SJSA1 (cell line): ENCODE data around the gene SOX10. TPM values are rescaled to one million over a fixed set of nuclear protein-coding genes. Genes with fewer than 3 reads are reported as not detected.

Source experiments
- DNase-seq, 2 experiments: peaks; one replicate each; pipeline ENCODE4 v3.0.0-alpha.2; 2015 to 2020; ENCODE audit warnings: low spot score in 2 of 2, low read depth in 1 of 2
- H3K27ac ChIP-seq: fragments of 250-450 bp; sonication (Bioruptor Pico); 2 replicates; pipeline ENCODE4 v1.5.1; 2020; ENCODE audit warnings: mild to moderate bottlenecking, moderate library complexity
- H3K27me3 ChIP-seq: fragments of 250-450 bp; sonication (Bioruptor Pico); replicated peaks from 2 replicates; pipeline ENCODE4 v1.5.1; 2020; ENCODE audit warnings: mild to moderate bottlenecking, moderate library complexity
- H3K36me3 ChIP-seq: fragments of 250-450 bp; sonication (Bioruptor Pico); 2 replicates; pipeline ENCODE4 v1.5.1; 2020; ENCODE audit warnings: mild to moderate bottlenecking
- H3K4me1 ChIP-seq: fragments of 250-450 bp; sonication (Bioruptor Pico); replicated peaks from 2 replicates; pipeline ENCODE4 v1.6.1; 2021; ENCODE audit warnings: mild to moderate bottlenecking
- H3K4me3 ChIP-seq: fragments of 250-450 bp; sonication (Bioruptor Pico); 2 replicates; pipeline ENCODE4 v1.5.1; 2020; ENCODE audit warnings: mild to moderate bottlenecking
- H3K9me3 ChIP-seq: fragments of 250-450 bp; sonication (Bioruptor Pico); replicated peaks from 2 replicates; pipeline ENCODE4 v1.5.1; 2020; ENCODE audit warnings: mild to moderate bottlenecking
- total RNA-seq: library from RNA; depleted of rRNA; stranded (reverse); fragments of >200 nt; shearing (Covaris generic); gene quantifications from 2 replicates; pipeline ENCODE4 v1.2.3, GENCODE V29; 2014; rRNA removed

Gene SOX10
- total RNA-seq, 1 experiment from 2014 or later = not detected

DNA sequence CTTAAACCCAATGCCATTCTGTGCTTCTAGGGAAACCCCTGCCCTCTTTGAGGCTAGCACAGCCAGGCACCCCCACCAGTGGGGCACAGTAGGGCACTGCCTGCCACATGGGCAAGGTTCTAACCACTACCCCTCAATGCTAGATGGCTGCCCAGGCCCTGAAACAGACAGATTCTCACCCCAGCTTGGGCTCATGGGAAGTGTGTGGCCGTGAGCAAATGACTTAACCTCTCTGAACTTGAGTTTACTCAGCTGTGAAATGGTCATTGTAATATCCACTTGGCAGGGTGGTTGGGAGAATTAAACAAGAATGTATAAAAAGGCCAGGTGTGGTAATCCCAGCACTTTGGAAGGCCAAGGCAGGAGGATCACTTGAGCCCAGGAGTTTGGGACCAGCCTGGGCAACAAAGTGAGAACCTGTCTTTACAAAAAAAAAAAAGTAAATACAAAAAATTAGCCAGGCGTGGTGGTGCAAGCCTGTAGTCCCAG is 53.4 kb downstream of the SOX10 start:
- H3K9me3 ChIP-seq = no peaks in the 10 kb centered on the region
- no peak overlapping the region for H3K27ac ChIP-seq
- H3K36me3 ChIP-seq = peaks cover 88% of the 10 kb centered on the region
- H3K4me3 ChIP-seq = no peak overlapping the region
- no peak for DNase-seq
- no peaks in the 10 kb centered on the region for H3K27me3 ChIP-seq
- peaks cover 21% of the 10 kb centered on the region for H3K4me1 ChIP-seq

DNA sequence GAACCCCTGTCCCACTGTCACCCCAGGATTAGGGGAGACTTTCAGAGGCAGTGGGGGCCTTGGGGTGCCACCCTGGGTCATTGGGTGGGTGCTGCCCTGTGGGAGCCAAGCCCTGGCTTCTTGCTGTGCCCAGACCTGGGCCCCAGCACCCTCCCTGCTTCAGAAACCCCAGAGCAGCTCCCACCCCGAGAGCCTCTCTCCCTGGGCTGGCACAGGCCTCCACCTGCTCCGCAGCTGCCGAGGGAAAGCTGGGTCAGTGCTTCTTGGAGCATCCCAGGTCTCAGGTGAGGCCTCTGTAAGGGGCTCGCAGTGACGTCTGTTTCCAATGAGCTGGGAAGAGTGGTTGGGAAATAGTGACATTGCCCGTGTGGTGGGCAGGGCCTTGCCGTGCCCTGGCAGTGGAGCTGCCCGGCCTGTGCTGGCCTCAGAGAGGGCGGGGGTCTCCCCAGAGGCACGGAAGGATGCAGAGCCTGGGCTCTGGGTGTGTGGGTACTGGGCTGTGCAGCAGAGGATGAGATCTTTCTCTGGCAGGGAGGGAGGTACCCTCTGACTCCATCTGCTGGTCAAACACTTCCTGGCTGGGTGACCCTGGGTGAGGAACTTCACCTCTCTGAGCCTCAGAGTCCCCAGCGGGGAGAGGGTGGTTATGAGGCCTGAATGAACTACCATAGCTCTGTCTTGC is 53.9 kb downstream of the SOX10 start:
- Histone ChIP-seq H3K9me3 (no peaks in the 10 kb centered on the region), H3K27ac (no peak overlapping the region), H3K4me3 (no peak overlapping the region), H3K36me3 (peaks cover 91% of the 10 kb centered on the region), H3K27me3 (no peaks in the 10 kb centered on the region), H3K4me1 (peaks cover 21% of the 10 kb centered on the region)
- DNase-seq = peak in 1 of 2 experiments; percentile 28

DNA sequence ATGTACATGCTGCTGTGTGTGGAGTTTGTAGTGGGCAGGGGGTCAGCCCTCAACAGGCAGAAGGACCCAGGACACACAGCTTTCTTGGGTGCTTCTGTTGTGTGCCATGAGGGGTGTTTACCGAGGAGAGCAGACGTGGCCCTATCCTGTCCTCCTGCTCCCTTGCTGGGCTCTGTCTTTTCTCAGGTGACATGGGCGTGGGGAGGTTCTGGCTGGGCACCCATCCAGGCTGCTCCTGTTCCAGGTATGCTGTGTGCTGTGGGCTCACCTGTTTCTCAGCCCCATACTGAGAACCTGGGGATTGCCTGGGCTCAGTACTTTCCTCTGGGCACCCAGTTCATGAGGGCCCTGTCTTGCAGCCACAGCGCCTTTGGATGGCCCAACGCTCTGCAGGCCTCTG is 55.0 kb downstream of the SOX10 start:
- H3K4me1 ChIP-seq = peaks cover 21% of the 10 kb centered on the region
- no peaks in the 10 kb centered on the region for H3K9me3 ChIP-seq
- DNase-seq = no peak
- no peak overlapping the region for H3K4me3 ChIP-seq
- no peak overlapping the region for H3K27ac ChIP-seq
- no peaks in the 10 kb centered on the region for H3K27me3 ChIP-seq
- peaks cover 96% of the 10 kb centered on the region for H3K36me3 ChIP-seq

DNA sequence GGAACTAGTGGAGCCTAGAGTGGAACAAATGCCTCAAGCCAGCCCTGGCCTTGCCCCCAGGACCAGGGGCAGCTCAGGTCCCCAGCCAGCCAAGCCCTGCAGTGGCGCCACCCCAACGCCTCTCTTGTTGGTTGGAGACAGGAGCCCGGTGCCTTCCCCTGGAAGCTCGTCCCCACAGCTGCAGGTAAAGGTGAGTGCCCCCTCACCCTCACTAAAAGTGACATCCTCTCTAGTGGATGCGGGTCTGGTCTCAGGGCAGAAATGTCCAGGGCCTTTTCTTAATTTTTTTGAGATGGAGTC is 56.8 kb downstream of the SOX10 start:
- H3K27ac ChIP-seq = no peak overlapping the region
- no peak for DNase-seq
- H3K9me3 ChIP-seq = no peaks in the 10 kb centered on the region
- no peak overlapping the region for H3K4me3 ChIP-seq
- H3K4me1 ChIP-seq = peaks cover 6% of the 10 kb centered on the region
- H3K36me3 ChIP-seq = peaks cover 99% of the 10 kb centered on the region
- no peaks in the 10 kb centered on the region for H3K27me3 ChIP-seq

DNA sequence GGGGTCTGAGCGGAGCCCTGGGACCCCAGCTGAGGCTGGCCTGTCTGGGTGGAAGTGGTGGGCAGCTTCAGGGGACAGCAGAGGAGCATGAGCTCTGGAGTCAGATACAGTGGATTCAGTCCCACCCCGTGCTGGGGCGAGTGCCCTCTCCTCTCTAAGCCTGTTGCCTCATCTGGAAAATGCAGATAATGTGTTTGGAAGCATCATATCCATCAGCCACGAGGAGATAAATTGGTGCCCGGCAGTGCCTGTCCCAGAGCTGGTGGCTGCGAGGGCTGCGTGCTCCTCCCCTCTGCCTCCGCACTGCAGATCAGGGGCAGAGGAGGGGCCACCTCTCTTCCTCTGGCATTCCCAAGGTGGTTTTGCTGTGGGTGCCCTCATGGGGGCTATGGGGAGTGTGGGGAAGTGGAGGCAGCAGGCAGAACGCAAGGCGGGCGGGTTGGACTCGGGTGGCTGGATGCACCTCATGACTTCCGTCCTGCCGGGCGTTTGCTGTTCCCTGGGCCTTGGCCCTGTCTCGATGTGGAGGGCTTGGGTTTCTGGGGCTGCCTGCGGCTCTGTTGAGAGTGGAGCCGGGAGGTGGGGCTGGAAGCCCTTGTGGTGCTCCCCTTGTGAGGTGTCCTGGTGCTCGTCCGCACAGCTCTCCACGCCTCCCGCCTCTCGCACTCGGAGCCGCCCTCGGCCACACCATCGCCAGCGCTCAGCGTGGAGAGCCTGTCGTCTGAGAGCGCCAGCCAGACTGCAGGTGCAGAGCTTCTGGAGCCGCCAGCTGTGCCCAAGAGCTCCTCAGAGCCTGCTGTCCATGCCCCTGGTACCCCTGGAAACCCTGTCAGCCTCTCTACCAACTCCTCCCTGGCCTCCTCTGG is 57.4 kb downstream of the SOX10 start:
- H3K9me3 ChIP-seq = no peaks in the 10 kb centered on the region
- H3K27me3 ChIP-seq = no peaks in the 10 kb centered on the region
- no peak for DNase-seq
- peaks cover 6% of the 10 kb centered on the region for H3K4me1 ChIP-seq
- no peak overlapping the region for H3K4me3 ChIP-seq
- H3K27ac ChIP-seq = no peak overlapping the region
- peaks cover 93% of the 10 kb centered on the region for H3K36me3 ChIP-seq

DNA sequence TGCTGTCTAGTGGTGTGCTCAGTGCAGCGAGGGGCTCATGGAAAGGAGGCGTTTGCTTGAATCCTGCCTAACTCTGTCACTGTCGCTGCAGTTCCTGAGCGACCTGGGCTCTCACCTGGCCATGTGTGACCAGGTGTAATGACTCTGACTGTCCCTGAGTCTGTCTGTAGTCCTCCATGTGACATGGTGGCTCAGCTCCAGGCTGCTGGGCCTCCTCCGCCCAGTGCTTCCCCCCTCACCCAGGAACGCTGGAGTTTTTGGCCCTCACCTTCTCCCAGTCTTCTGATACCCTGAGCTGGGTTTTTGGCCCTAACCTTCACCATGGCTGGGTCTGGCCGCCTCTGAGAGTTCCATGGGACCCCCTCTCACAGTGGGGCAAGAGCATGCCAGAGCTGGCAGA is 58.0 kb downstream of the SOX10 start:
- DNase-seq = no peak
- Histone ChIP-seq H3K4me1 (peaks cover 6% of the 10 kb centered on the region), H3K9me3 (no peaks in the 10 kb centered on the region), H3K4me3 (no peak overlapping the region), H3K27ac (no peak overlapping the region), H3K27me3 (no peaks in the 10 kb centered on the region), H3K36me3 (peaks cover 93% of the 10 kb centered on the region)

DNA sequence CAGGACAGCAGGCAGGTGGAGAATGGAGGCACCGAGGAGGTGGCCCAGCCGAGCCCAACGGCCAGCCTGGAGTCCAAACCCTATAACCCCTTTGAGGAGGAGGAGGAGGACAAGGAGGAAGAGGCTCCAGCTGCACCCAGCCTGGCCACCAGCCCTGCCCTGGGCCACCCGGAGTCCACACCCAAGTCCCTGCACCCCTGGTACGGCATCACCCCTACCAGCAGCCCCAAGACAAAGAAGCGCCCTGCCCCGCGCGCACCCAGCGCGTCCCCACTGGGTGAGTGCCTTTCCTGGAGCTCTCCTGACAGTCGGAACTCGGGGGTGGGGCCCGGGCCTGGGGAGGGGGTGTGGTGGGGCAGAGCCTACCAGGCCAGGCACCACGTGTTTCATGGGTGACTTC is 58.6 kb downstream of the SOX10 start:
- Histone ChIP-seq H3K27ac (no peak overlapping the region), H3K4me1 (peaks cover 3% of the 10 kb centered on the region), H3K4me3 (no peak overlapping the region), H3K9me3 (no peaks in the 10 kb centered on the region), H3K36me3 (peaks cover 93% of the 10 kb centered on the region), H3K27me3 (no peaks in the 10 kb centered on the region)
- no peak for DNase-seq

DNA sequence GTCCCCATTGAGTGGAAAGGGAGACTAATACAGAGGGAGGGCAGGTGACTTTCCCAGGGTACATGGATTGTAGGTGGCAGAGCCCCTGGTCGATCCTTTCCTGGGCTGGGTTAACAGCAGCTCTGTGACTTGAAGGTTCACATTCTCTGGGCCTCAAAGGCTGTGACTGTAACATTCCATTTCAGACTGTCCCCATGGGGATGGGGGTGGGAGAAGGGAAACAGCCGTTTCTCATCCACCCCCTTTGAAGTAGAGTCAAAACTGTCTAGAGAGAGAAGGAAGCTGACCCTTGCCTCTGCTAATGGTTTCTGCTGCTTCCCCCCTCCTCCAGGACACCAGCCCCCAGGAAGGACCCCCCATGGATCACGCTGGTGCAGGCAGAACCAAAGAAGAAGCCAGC is 59.0 kb downstream of the SOX10 start:
- peaks cover 93% of the 10 kb centered on the region for H3K36me3 ChIP-seq
- H3K27ac ChIP-seq = no peak overlapping the region
- no peaks in the 10 kb centered on the region for H3K27me3 ChIP-seq
- H3K9me3 ChIP-seq = no peaks in the 10 kb centered on the region
- no peak overlapping the region for H3K4me3 ChIP-seq
- DNase-seq = no peak
- H3K4me1 ChIP-seq = no peaks in the 10 kb centered on the region

DNA sequence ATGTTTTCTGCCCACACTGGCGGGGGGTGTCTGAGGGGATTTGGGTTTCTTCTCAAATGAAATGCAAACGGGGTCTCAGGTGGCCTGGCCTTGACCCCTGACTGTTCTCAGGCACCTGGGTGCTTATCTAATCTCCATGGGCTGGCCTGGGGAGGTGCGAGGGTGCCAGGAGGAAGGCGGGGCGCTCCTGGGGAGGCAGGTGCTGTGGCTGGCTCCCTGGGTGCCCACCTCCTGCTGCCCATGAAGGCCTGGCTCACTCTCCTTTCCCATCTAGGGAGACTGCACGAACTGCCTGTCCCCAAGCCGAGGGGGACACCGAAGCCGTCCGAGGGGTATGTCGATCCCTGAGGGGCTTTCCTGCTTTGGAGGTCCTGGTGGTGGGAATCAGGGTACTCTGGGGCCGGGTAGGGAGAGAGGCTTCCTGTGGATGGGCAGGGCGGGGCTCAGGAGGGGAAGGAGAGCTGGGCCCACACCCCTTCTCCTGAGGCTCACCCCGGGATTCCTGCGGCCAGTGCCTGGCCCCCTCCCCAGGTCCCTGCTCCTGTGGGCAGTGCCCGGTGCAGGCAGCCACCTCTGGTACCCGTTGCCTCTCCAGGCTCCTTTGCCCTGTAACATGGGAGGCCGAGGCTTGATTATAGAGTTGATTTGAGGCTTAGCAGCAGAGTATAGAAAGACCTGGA is 59.8 kb downstream of the SOX10 start:
- Histone ChIP-seq H3K27me3 (no peaks in the 10 kb centered on the region), H3K36me3 (peaks cover 93% of the 10 kb centered on the region), H3K9me3 (no peaks in the 10 kb centered on the region), H3K4me3 (no peak overlapping the region), H3K4me1 (no peaks in the 10 kb centered on the region), H3K27ac (no peak overlapping the region)
- no peak for DNase-seq

DNA sequence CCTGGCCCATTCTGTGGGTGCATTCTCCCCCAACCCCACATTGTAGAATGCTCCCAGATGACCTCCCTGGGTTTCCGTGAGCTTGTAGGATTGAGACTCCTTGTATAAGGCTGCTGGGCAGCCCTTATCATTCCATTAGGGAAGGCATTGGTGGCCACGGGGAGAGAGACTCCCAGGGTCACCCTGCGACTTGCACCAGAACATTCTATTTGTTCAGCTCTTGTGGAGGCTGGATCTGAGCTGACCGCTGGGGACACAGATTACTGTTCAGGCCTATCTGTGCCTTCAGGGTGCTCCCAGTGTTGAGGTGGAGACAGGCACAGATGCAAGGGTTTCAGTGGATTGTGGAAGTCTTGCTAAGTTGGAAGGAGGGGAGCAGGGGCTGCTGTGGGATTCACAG is 60.4 kb downstream of the SOX10 start:
- Histone ChIP-seq H3K36me3 (peaks cover 91% of the 10 kb centered on the region), H3K4me1 (no peaks in the 10 kb centered on the region), H3K27me3 (no peaks in the 10 kb centered on the region), H3K4me3 (no peak overlapping the region), H3K27ac (no peak overlapping the region), H3K9me3 (no peaks in the 10 kb centered on the region)
- DNase-seq = no peak

Other genes starting within 250 kb of the SOX10 start
- 54.7 and 60.9 TPM in 2 replicates for gene GCAT, start 176.6 kb downstream of the SOX10 start, total RNA-seq
- gene GALR3, start 161.2 kb downstream of the SOX10 start, total RNA-seq = not detected in 2 replicates
- 43.8 and 71.2 TPM in 2 replicates for gene ANKRD54, start 140.2 kb downstream of the SOX10 start, total RNA-seq
- gene EIF3L, start 135.1 kb downstream of the SOX10 start, total RNA-seq = 204 and 252 TPM in 2 replicates
- 37.8 and 61.1 TPM in 2 replicates for gene MICALL1, start 78.3 kb downstream of the SOX10 start, total RNA-seq
- gene C22orf23, start 31.0 kb downstream of the SOX10 start, total RNA-seq = not detected in 2 replicates
- gene POLR2F, start 30.9 kb downstream of the SOX10 start, total RNA-seq = 77.3 and 99.6 TPM in 2 replicates
- gene PICK1, start 72.8 kb upstream of the SOX10 start, total RNA-seq = 2.8 and 5.4 TPM in 2 replicates
- gene SLC16A8, start 99.6 kb upstream of the SOX10 start, total RNA-seq = not detected in 2 replicates
- gene BAIAP2L2, start 126.1 kb upstream of the SOX10 start, total RNA-seq = not detected in 2 replicates
- 1.0 and 2.5 TPM in 2 replicates for gene PLA2G6, start 197.3 kb upstream of the SOX10 start, total RNA-seq
- 45.7 and 52.1 TPM in 2 replicates for gene MAFF, start 217.4 kb upstream of the SOX10 start, total RNA-seq